ENCODE results near the gene SON.
A peak's percentile ranks its signal among the peaks of the same experiment; 100 is the strongest.
"Not testable (repeated sequence)": the region's sequence is repeated elsewhere in the genome, so short reads cannot be mapped to it uniquely, and the experiment has no call there.

Gene SON

GRCh38 chr21:33542640-33543504 lies at the start of gene SON:
TSS of gene SON (plus strand) at chr21:33543038. CDS start at chr21:33543093, 55 bp downstream.
- peak; percentile 98 for DNase-seq

GRCh38 chr21:33493756-33494155 lies 49.1 kb upstream of the SON start:
- no peak for DNase-seq

DNA sequence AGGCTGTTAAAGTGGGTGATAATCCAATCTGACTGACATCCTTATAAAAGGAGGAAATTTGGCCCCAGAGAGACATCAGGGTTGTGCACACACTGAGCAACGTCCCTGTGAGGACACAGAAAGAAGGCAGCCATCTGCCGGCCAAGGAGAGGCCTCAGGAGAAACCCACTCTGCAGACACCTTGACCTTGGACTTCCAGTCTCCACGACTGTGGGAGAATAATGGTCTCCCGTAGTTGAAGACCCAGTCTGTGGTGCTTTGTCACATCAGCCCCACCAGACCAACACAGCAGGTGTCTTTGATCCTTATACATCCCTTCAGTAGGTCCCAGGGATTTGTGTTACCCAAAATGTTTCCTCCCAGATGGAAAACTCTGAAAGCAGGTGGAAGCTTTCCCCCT lies 47.1 kb upstream of the SON start:
- DNase-seq, result no peak

GRCh38 chr21:33496345-33496744 lies 46.5 kb upstream of the SON start:
- DNase-seq, result no peak

DNA sequence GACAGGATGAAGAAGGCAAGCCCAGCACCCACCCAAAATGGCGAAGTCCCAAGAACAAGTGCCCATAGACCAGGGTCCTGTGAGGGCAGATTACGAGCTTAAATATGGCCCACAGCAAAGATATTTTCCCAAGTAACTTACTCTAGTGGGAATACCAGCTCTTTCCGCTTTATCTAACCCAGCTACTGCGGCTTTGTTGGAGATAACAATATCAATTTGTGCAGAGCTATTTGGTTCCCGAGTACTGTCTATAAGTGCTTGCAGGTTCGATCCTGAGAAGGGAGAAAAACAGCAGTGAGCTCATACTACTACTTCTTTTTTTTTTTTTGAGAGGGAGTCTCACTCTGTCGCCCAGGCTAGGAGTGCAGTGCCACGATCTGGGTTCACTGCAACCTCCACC lies 37.0 kb upstream of the SON start:
- no peak for DNase-seq

- not testable (repeated sequence) for DNase-seq
Measured at GRCh38 chr21:33507003-33507402, 35.8 kb upstream of the SON start.

DNA sequence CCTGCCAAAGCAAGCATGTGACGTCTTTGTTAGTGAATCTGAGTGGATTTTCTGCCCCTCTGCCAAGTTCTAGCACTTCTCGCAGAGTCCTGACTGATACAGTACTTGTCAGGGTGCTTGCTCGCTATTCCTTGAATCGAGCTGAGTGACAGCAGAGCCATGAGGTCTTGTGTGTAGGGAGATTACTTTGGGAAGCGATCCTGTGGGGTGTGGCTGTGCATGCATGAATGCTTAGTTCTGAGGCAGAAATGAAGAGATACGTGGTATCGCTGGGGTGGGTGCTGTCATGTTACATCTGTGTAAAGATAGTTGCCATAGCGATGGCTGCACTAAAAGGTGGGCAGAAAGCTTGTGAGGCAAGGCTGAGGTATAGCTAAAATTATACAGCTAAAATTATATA lies 32.0 kb upstream of the SON start:
- no peak for DNase-seq

GRCh38 chr21:33511639-33512038 lies 31.2 kb upstream of the SON start:
- DNase-seq, result no peak

- no peak for DNase-seq
Measured at GRCh38 chr21:33512481-33512880, 30.4 kb upstream of the SON start.

GRCh38 chr21:33514229-33514628 lies 28.6 kb upstream of the SON start:
- no peak for DNase-seq

GRCh38 chr21:33518899-33519298 lies 23.9 kb upstream of the SON start:
- DNase-seq, result no peak

DNA sequence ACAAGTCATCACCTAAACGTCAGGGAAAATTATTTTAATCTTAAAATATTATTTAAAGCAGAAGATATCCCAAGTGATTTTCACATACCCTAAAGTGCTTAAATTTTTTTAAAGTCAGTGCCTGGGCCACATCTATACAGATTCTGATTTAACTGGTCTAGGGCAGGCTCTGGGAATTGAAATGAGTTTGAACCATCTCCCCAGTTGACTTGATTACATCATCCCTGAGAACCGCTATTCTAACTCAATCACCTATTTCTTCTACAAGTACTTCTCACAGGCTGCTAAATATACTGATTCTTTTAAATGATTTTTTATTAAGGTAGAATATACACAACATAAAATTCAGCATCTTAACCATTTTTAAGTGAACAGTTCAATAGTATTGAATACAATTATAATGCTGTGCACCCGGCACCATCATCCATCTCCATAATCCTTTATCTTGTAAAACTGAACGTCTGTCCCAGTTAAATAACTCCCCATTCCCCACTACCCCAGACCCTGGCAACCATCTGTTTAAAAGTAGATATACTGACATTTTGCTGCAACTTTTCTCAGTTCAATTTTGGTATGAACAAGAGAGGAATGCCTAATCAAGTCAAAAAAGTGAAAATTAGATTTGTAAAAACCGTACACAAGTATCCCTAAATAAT lies 20.4 kb upstream of the SON start:
- no peak for DNase-seq

DNA sequence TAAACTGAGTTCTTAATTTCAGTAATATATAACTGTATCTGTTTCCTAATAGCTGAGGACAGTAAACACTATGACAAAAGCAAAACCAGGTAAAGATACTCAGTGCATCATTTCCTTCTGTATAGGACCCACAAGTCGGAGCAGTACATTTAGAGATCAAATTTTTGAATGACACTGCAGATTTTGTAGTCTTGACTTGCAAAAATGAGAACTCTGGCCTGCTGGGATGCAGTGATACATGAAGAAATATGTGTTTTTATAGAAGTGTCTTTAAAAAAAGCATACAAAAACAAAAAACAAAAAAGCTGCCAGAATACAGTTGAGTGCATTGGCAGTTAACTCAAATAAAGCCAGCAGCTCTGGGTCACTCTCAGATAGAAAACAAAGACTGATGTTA lies 19.9 kb upstream of the SON start:
- no peak for DNase-seq

- no peak for DNase-seq
Measured at GRCh38 chr21:33531007-33531406, 11.8 kb upstream of the SON start.

GRCh38 chr21:33537212-33537611 lies 5.6 kb upstream of the SON start:
- no peak for DNase-seq

- DNase-seq, result no peak
Measured at GRCh38 chr21:33539616-33540015, 3.2 kb upstream of the SON start.

- no peak for DNase-seq
Measured at GRCh38 chr21:33540711-33541104, 2.1 kb upstream of the SON start.

- DNase-seq, result peak; percentile 22
Measured at GRCh38 chr21:33541105-33541711, 1.6 kb upstream of the SON start.

DNA sequence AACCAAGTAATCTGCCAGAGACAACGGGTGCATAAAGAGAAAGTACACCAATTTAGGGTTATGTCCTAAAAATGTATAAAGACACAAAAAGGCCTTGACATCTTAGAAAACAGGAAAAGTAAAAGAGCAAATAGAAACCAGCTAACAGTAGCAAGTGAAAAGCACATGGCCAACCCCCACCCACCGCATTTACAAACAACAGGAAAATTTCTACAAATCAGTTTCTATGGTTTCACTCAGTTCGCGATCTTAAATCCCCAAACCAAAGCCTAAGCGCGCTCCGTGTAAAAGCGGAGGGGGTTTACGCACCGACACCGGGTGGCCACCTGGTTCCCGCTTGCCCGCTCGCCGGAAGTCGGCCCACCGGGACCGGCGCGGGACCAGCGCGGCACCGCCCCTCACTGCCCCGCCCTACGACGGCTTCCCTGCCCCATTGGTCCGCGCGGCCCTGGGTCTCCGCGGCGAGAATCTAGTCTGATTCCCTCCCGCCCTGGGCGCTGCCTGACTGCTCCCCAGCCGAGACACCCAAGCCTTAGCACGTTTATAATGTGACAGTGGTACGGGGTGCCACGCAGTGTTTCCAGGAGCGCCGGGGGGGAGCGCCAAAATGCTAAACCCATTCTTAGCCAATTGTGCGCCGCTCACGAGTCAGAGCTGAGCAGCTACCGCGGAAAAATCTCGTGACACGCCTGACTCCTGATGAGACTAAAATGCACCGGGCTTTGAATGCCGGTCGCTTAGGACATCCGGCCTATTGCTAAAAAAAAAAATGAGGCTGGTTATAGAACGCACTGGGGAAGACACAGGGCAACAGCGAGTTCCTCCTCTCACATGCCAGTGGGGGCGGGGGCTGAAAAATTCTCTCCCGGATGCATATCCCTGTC lies 840 bp upstream of the SON start, which contains the start of gene GART:
TSS of gene GART (minus strand) at position 362 of the 884 bp plus-strand sequence. CDS start 2,802 bp downstream, outside the sequence.
- peak; percentile 86 for DNase-seq

DNA sequence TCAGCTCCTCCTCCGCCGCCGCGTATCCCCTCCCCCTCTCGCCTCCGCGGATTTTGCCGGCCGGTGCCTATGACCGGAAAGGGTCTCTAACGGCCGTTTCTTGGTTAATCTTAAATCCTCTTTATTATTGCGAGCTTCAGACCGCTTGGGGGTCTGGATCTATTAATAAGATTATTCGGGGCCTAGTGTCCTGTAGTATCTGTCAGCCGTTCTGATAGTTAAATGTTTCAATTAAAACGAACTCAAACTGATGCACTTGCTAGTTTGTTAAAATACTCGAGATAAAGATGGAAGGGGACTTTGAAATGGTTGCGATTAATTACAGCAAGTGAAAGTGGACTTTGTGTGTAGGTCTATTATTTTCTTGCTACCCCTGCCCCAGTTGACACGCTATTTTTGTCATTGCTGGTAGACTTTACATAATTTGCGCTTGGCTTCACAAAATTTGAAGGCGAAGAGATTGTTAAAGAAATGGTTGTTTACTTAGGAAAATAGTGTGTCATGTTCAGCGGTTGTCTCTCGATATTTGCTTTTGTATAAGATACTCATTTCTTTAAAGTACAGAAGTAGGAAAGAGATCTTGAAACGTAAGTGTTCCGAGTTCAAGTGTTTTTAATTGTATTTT lies 779 bp downstream of the SON start:
- peak; percentile 74 for DNase-seq

DNA sequence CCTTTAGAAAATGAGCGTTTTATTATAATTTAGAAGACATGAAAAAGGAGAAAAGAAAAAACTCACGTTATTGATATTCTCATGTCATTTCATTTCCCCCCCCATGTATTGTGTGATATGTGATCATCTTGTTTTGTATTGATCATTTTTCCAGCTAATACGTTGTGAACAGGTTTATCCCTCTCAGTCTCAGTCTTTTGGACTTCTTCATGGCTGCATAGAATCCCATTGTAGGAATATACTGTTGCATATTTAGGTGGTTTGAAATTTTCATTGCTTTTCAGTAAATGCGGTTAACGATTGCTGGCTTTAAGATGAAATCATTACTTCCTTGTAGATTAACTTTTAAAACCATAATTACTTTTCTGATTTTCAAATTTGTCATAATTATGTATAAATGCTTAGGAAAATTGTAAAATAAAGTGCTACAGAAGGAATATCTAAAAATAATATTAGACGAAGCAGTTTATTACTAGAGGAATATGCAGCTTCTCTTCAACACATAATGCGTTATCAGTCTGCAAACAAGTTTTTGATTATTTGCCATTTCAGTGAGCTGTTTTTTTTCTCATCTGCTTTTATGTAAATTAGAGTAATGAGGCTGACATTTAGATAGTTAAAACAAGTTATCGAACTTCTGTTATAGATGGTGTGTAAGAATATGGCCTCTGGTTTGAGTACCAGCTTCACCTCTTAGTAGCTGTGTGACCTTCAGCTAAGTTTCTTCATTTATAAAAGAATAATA lies 1.8 kb downstream of the SON start:
- DNase-seq, result no peak

GRCh38 chr21:33546086-33546485 lies 3.2 kb downstream of the SON start:
- no peak for DNase-seq
